Smooth muscle cell (in vitro differentiated cells): ENCODE results near the gene KRTAP1-5. TPM values are rescaled to one million over a fixed set of nuclear protein-coding genes. Genes with fewer than 3 reads are reported as not detected.

Experiments
- DNase-seq: peaks from one replicate; lab custom pipeline; 2025; ENCODE audit not compliant: unreplicated experiment; lab: John Stamatoyannopoulos, UW
- H2AFZ ChIP-seq: fragments of 200-600 bp; sonication (generic); 2 replicates; pipeline ENCODE4 v1.6.0; 2016; ENCODE audit warnings: antibody characterized with exemption, low read depth, mild to moderate bottlenecking
- H3F3A ChIP-seq: fragments of 200-600 bp; sonication (generic); 2 replicates; pipeline ENCODE4 v1.6.0; 2017; ENCODE audit warnings: antibody characterized with exemption, low read depth
- H3K27ac ChIP-seq: fragments of 200-600 bp; sonication (generic); 2 replicates; pipeline ENCODE4 v1.5.1; 2016; ENCODE audit warnings: low read depth, mild to moderate bottlenecking
- H3K27me3 ChIP-seq: fragments of 200-600 bp; sonication (generic); 2 replicates; pipeline ENCODE4 v1.6.1; 2016; ENCODE audit warnings: low read depth, mild to moderate bottlenecking
- H3K36me3 ChIP-seq: fragments of 200-600 bp; sonication (generic); 2 replicates; pipeline ENCODE4 v1.5.1; 2016; ENCODE audit warnings: low read depth
- H3K4me1 ChIP-seq: fragments of 200-600 bp; sonication (generic); 2 replicates; pipeline ENCODE4 v1.5.1; 2016; ENCODE audit warnings: low read depth
- H3K4me2 ChIP-seq: fragments of 200-600 bp; sonication (generic); 2 replicates; pipeline ENCODE4 v1.6.0; 2016; ENCODE audit warnings: mild to moderate bottlenecking
- H3K4me3 ChIP-seq: fragments of 200-600 bp; sonication (generic); 2 replicates; pipeline ENCODE4 v1.5.1; 2016; ENCODE audit warnings: mild to moderate bottlenecking
- H3K79me2 ChIP-seq: fragments of 200-600 bp; sonication (generic); 2 replicates; pipeline ENCODE4 v1.6.0; 2016; ENCODE audit warnings: low read depth, mild to moderate bottlenecking
- H3K9ac ChIP-seq: fragments of 200-600 bp; sonication (generic); 2 replicates; pipeline ENCODE4 v1.6.0; 2016; ENCODE audit warnings: low read depth
- H3K9me3 ChIP-seq: fragments of 200-600 bp; sonication (generic); replicated peaks from 2 replicates; pipeline ENCODE4 v1.5.1; 2016; ENCODE audit warnings: low read depth
- H4K20me1 ChIP-seq: fragments of 200-600 bp; sonication (generic); 2 replicates; pipeline ENCODE4 v1.6.0; 2016; ENCODE audit warnings: low read depth
- WGBS: methylation state at CpG from one replicate; pipeline ENCODE4 v1.1.7; 2016; ENCODE audit warnings: low lambda C conversion rate; 5-methylcytosine and 5-hydroxymethylcytosine counted together
- polyA plus RNA-seq: library from polyadenylated mRNA; unstranded; fragments of >200 nt; fragmentation: Nextera tagmentation; extraction: Ambion mirVana; gene quantifications from 2 replicates; pipeline ENCODE4 v1.2.1, GENCODE V29; 2016
- total RNA-seq: library from RNA; depleted of rRNA; stranded (reverse); fragments of >200 nt; gene quantifications from 2 replicates; pipeline ENCODE4 v1.2.3, GENCODE V29; 2014
- TF ChIP-seq, protein P1 (sequence below): fragments of 200-600 bp; sonication (generic); IDR thresholded peaks from 2 replicates; pipeline ENCODE4 v1.5.1; 2017; ENCODE audit warnings: borderline replicate concordance, mild to moderate bottlenecking, antibody characterized with exemption; ENCODE audit not compliant: insufficient read depth, poor library complexity, severe bottlenecking

KRTAP1-5 gene
- total and polyA plus RNA-seq, 2 experiments from 2014 or later, result 1.1 to 3.0 TPM

DNA sequence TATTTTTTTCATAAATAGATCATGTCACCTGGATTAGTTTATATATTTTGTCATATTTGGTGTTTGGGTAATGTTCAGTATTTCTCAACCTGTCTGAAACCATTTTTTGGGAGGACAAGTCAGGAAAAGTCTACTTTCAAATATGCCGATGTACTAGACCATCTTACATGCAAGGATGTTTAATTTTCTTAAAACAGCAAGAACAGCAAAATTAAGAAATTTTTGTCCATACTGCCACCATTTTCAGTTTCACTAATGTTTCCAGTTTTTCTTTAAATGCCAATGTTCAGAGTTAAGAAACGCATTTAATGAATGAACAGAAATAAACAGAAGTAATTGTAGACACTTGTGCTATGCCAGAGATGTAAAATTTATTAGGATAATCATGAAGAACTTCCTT is 33.9 kb downstream of the KRTAP1-5 start:
- H3K9me3 ChIP-seq, result no peaks in the 10 kb centered on the region
- no peaks in the 10 kb centered on the region for H3K79me2 ChIP-seq
- no peak overlapping the region for H3K4me3 ChIP-seq
- no peak overlapping the region for H3K4me2 ChIP-seq
- H4K20me1 ChIP-seq, result no peaks in the 10 kb centered on the region
- H3K36me3 ChIP-seq, result no peaks in the 10 kb centered on the region
- TF ChIP-seq, protein P1, sequence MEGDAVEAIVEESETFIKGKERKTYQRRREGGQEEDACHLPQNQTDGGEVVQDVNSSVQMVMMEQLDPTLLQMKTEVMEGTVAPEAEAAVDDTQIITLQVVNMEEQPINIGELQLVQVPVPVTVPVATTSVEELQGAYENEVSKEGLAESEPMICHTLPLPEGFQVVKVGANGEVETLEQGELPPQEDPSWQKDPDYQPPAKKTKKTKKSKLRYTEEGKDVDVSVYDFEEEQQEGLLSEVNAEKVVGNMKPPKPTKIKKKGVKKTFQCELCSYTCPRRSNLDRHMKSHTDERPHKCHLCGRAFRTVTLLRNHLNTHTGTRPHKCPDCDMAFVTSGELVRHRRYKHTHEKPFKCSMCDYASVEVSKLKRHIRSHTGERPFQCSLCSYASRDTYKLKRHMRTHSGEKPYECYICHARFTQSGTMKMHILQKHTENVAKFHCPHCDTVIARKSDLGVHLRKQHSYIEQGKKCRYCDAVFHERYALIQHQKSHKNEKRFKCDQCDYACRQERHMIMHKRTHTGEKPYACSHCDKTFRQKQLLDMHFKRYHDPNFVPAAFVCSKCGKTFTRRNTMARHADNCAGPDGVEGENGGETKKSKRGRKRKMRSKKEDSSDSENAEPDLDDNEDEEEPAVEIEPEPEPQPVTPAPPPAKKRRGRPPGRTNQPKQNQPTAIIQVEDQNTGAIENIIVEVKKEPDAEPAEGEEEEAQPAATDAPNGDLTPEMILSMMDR, result no peak
- no peak overlapping the region for H3K9ac ChIP-seq
- no peaks in the 10 kb centered on the region for H3K4me1 ChIP-seq
- no peak overlapping the region for H2AFZ ChIP-seq
- H3F3A ChIP-seq, result no peaks in the 10 kb centered on the region
- no peak overlapping the region for H3K27ac ChIP-seq
- DNase-seq, result no peak
- WGBS, result 95% methylated on average over 2 of the region's 2 CpGs
- H3K27me3 ChIP-seq, result peaks cover 18% of the 10 kb centered on the region

DNA sequence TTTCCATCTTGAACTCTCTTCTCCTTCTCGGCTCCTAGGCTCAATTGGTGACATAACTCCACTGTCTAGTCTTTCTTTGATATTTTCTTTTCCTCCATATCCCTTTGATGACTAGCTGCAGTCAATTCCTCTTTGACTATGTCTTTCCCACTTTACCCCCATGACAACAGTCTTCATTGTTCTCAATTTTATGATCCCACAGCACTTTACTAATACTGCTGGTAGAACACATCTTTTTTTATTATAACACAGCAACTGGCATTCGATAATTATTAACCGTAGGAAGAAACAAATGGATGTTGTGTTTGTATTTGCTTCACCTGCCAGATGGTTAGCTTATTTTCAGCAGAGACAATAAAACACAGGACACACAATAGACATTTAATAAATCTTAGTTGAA is 34.3 kb downstream of the KRTAP1-5 start:
- no peak overlapping the region for H3K4me2 ChIP-seq
- H3K9me3 ChIP-seq, result no peaks in the 10 kb centered on the region
- no peak overlapping the region for H2AFZ ChIP-seq
- no peak for DNase-seq
- no peak overlapping the region for H3K27ac ChIP-seq
- no peaks in the 10 kb centered on the region for H3F3A ChIP-seq
- H3K27me3 ChIP-seq, result peaks cover 14% of the 10 kb centered on the region
- TF ChIP-seq, protein P1, result no peak
- no peak overlapping the region for H3K9ac ChIP-seq
- H3K4me1 ChIP-seq, result no peaks in the 10 kb centered on the region
- H3K36me3 ChIP-seq, result no peaks in the 10 kb centered on the region
- H3K4me3 ChIP-seq, result no peak overlapping the region
- no peaks in the 10 kb centered on the region for H4K20me1 ChIP-seq
- H3K79me2 ChIP-seq, result no peaks in the 10 kb centered on the region
- 93% methylated on average over 3 of the region's 3 CpGs for WGBS

DNA sequence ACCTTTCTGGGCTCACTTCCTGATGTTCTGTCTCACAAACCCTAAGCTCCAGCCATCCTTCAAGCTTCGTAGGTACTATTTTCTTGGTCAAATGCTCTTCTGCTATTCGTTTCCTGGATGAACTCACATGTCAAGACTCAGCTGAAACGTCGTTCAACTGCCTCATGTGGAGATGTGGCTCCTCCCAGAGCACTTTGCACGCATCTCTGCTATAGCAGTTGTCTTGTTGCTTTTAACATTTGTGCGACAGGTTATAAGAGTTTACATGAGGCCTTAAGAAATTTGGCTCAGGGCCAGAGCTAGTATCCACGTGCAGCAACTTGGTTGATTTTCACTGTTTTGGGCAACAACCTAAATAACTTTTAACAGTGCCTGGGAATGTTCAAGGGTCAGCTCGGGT is 40.1 kb downstream of the KRTAP1-5 start:
- H3F3A ChIP-seq, result no peaks in the 10 kb centered on the region
- H3K4me2 ChIP-seq, result no peak overlapping the region
- H3K4me3 ChIP-seq, result no peak overlapping the region
- no peak for DNase-seq
- H3K9ac ChIP-seq, result no peak overlapping the region
- no peak overlapping the region for H3K27ac ChIP-seq
- no peaks in the 10 kb centered on the region for H3K9me3 ChIP-seq
- no peaks in the 10 kb centered on the region for H3K36me3 ChIP-seq
- H3K27me3 ChIP-seq, result no peaks in the 10 kb centered on the region
- no peak overlapping the region for H2AFZ ChIP-seq
- TF ChIP-seq, protein P1, result no peak
- WGBS, result 82% methylated on average over 8 of the region's 8 CpGs
- no peaks in the 10 kb centered on the region for H4K20me1 ChIP-seq
- H3K4me1 ChIP-seq, result no peaks in the 10 kb centered on the region
- no peaks in the 10 kb centered on the region for H3K79me2 ChIP-seq

DNA sequence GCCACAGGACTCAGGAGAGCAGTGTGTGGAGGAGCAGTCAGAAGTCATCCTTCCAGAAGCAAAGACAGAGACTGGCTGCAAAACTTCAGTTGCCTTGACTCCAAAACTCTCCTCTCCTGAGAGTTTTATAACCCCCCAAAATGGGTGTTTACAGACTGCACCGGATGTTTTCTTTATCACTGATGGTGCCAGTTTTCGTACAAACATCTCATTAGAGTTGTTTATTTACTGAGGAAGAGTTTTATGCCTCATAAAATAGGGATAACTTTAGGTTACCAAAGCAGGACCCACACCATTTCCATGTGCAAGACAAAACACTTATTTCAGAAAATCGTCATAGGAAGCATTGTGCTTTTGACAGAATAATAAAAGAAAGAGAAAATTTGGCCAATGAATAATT is 42.8 kb downstream of the KRTAP1-5 start, which contains the start of gene KRT40:
Gene KRT40 (minus strand): TSS at position 101 of the 400 bp plus-strand sequence. CDS start 53 bp downstream, at position 48.
- TF ChIP-seq, protein P1, result no peak
- Histone ChIP-seq H3K36me3 (no peaks in the 10 kb centered on the region), H3K79me2 (no peaks in the 10 kb centered on the region), H3K4me3 (no peak within 1 kb of the TSS), H3K4me1 (peaks cover 7% of the 10 kb centered on the region), H4K20me1 (no peaks in the 10 kb centered on the region), H2AFZ (no peak within 1 kb of the TSS), H3K9me3 (no peaks in the 10 kb centered on the region), H3K27me3 (no peaks in the 10 kb centered on the region), H3K27ac (no peak within 1 kb of the TSS), H3K4me2 (no peak within 1 kb of the TSS), H3F3A (no peaks in the 10 kb centered on the region), H3K9ac (no peak within 1 kb of the TSS)
- WGBS, result 70% methylated on average over 3 of the region's 3 CpGs
- no peak for DNase-seq
